HCT116 (cell line): ENCODE data around the gene PRIMPOL. TPM values are rescaled to one million over a fixed set of nuclear protein-coding genes. Genes with fewer than 3 reads are reported as not detected.

Source experiments
- ATAC-seq: fragments of 200-7000 bp; cut with Tn5 transposase; 2 replicates; pipeline ENCODE4 v1.9.1; 2020; ENCODE audit warnings: mild to moderate bottlenecking, moderate library complexity
- BruUV-seq: library from RNA; stranded (reverse); fragments of 400-500 nt; replicated peaks from 2 replicates; lab custom pipeline; 2021; lab: Mats Ljungman, UMichigan
- CTCF ChIA-PET: fragments of 300-600 bp; sonication (Branson Sonifier 250); formaldehyde crosslinking; loops from one replicate; lab custom pipeline; 2021; ENCODE audit warnings: antibody characterized with exemption; lab: Charles Lee
- POLR2A ChIA-PET: fragments of 300-600, 350-600 bp; sonication (Branson Sonifier 250); formaldehyde crosslinking; loops from one replicate; lab custom pipeline; 2021; ENCODE audit warnings: antibody characterized with exemption; lab: Charles Lee
- RAD21 ChIA-PET, 2 experiments: fragments of 300-600 bp; sonication (Branson Sonifier 250); formaldehyde crosslinking; loops; one replicate each; lab custom pipeline; 2023; ENCODE audit warnings: low total read pairs in 2 of 2; ENCODE audit not compliant: uncharacterized antibody in 2 of 2, unreplicated experiment in 2 of 2, low non-redundant PET in 1 of 2; lab: Charles Lee
- DNase-seq: peaks from one replicate; pipeline ENCODE4 v3.0.0-alpha.2; 2010; ENCODE audit warnings: low read depth, low spot score
- H2AFZ ChIP-seq: fragments of 200-600 bp; shearing (Covaris generic), sonication (generic); 2 replicates; pipeline ENCODE4 v1.6.1; 2017; ENCODE audit warnings: low read depth, mixed run types, mixed read lengths, antibody characterized with exemption, low read length; ENCODE audit not compliant: poor library complexity, severe bottlenecking
- H3K27ac ChIP-seq: 2 replicates; pipeline ENCODE4 v1.5.1; 2012; ENCODE audit warnings: low read depth, low read length
- H3K27me3 ChIP-seq: fragments of 200-600 bp; sonication (generic); 2 replicates; pipeline ENCODE4 v1.6.1; 2016; ENCODE audit warnings: mixed run types, low read length, mixed read lengths; ENCODE audit not compliant: insufficient read depth
- H3K36me3 ChIP-seq, 2 experiments: fragments of 200-500 bp in 1 of 2; fragments of 200-600 bp in 1 of 2; sonication (Bioruptor generic) in 1 of 2; sonication (generic) in 1 of 2; 2 replicates each; pipeline versions ENCODE4 v1.5.1 to v1.6.1; 2014 to 2016; ENCODE audit warnings: low read length in 2 of 2, inconsistent platforms in 1 of 2, mixed read lengths in 1 of 2, mixed run types in 1 of 2; ENCODE audit not compliant: insufficient read depth in 2 of 2, control insufficient read depth in 1 of 2
- H3K4me1 ChIP-seq, 2 experiments: fragments of 200-600 bp in 1 of 2; sonication (generic) in 1 of 2; 2 replicates each; pipeline versions ENCODE4 v1.5.1 to v1.6.1; 2012 to 2017; ENCODE audit warnings: low read length in 2 of 2, inconsistent platforms in 1 of 2, mild to moderate bottlenecking in 1 of 2, mixed read lengths in 1 of 2, mixed run types in 1 of 2, moderate library complexity in 1 of 2; ENCODE audit not compliant: insufficient read depth in 2 of 2, control insufficient read depth in 1 of 2
- H3K4me2 ChIP-seq: fragments of 200-600 bp; sonication (generic); 2 replicates; pipeline ENCODE4 v1.6.1; 2017; ENCODE audit warnings: mixed run types, low read length, mixed read lengths
- H3K4me3 ChIP-seq, 2 experiments: fragments of 200-600 bp in 1 of 2; sonication (generic) in 1 of 2; replicated peaks in 1 of 2; 2 replicates each; pipeline ENCODE4 v1.5.1; 2011 to 2016; ENCODE audit warnings: low read length in 2 of 2, control low read depth in 1 of 2, low read depth in 1 of 2, mild to moderate bottlenecking in 1 of 2, mixed read lengths in 1 of 2, mixed run types in 1 of 2
- H3K79me2 ChIP-seq: fragments of 200-600 bp; sonication (generic); 2 replicates; pipeline ENCODE4 v1.6.1; 2017; ENCODE audit warnings: mild to moderate bottlenecking, mixed run types, low read length, moderate library complexity, mixed read lengths; ENCODE audit not compliant: insufficient read depth
- H3K9ac ChIP-seq: fragments of 200-600 bp; sonication (generic); 2 replicates; pipeline ENCODE4 v1.6.1; 2016; ENCODE audit warnings: low read length, mixed read lengths
- H3K9me2 ChIP-seq: fragments of 200-600 bp; sonication (generic), shearing (Covaris generic); 2 replicates; pipeline ENCODE4 v1.6.1; 2017; ENCODE audit warnings: mixed run types, mild to moderate bottlenecking, moderate library complexity; ENCODE audit not compliant: insufficient read depth
- H3K9me3 ChIP-seq, 2 experiments: fragments of 200-500 bp in 1 of 2; fragments of 200-600 bp in 1 of 2; sonication (Bioruptor generic) in 1 of 2; sonication (generic) in 1 of 2; 2 replicates each; pipeline ENCODE4 v1.6.1; 2014 to 2017; ENCODE audit warnings: low read length in 2 of 2, mixed read lengths in 2 of 2, inconsistent platforms in 1 of 2, low read depth in 1 of 2, mild to moderate bottlenecking in 1 of 2, mixed run types in 1 of 2, moderate library complexity in 1 of 2; ENCODE audit not compliant: control insufficient read depth in 1 of 2, insufficient read depth in 1 of 2
- H4K20me1 ChIP-seq: fragments of 200-600 bp; sonication (generic), shearing (Covaris generic); 2 replicates; pipeline ENCODE4 v1.6.1; 2017; ENCODE audit warnings: mixed run types, mild to moderate bottlenecking, moderate library complexity; ENCODE audit not compliant: insufficient read depth
- CBX3 ChIP-seq: IDR thresholded peaks from 2 replicates; pipeline ENCODE4 v1.6.1; 2012; ENCODE audit warnings: low read depth
- ELF1 ChIP-seq: IDR thresholded peaks from 2 replicates; pipeline ENCODE4 v1.6.1; 2012; ENCODE audit warnings: low read depth, borderline replicate concordance
- JUND ChIP-seq: IDR thresholded peaks from 2 replicates; pipeline ENCODE4 v1.6.1; 2012
- MAX ChIP-seq: IDR thresholded peaks from 2 replicates; pipeline ENCODE4 v1.6.1; 2012
- POLR2AphosphoS5 ChIP-seq: IDR thresholded peaks from 2 replicates; pipeline ENCODE4 v1.6.1; 2011; ENCODE audit warnings: mild to moderate bottlenecking, low read depth, low read length, moderate library complexity
- REST ChIP-seq: IDR thresholded peaks from 2 replicates; pipeline ENCODE4 v1.6.1; 2012; ENCODE audit warnings: low read depth
- SRF ChIP-seq: IDR thresholded peaks from 2 replicates; pipeline ENCODE4 v1.6.1; 2012; ENCODE audit warnings: low read depth
- ZNF274 ChIP-seq: fragments of 200-500 bp; sonication (Bioruptor generic); IDR thresholded peaks from 2 replicates; pipeline ENCODE4 v1.6.1; 2014; ENCODE audit warnings: mild to moderate bottlenecking, low read depth, low read length, inconsistent platforms
- intact Hi-C: fragments of 100-400 bp; cut with micrococcal nuclease; formaldehyde crosslinking; loops from 2 replicates; pipeline ENCODE4 v1.10.0; 2022
- total RNA-seq: library from RNA; stranded (reverse); gene quantifications from one replicate; pipeline ENCODE4 v1.2.1, GENCODE V29; 2021; ENCODE audit not compliant: unreplicated experiment

Gene PRIMPOL
- total RNA-seq, 1 experiment from 2014 or later, result 11.3 TPM

GRCh38 chr4:184729946-184730345 lies 80.4 kb downstream of the PRIMPOL start:
- H3K9me2 ChIP-seq, result no peaks in the 10 kb centered on the region
- H3K4me2 ChIP-seq, result no peak overlapping the region
- H3K79me2 ChIP-seq, result peaks cover 42% of the 10 kb centered on the region
- ChIA-PET CTCF (no interaction called here), POLR2A (no interaction called here), RAD21 (no interaction called here)
- BruUV-seq, result no TSS peak
- H3K4me3 ChIP-seq, result no peak overlapping the region
- DNase-seq (no peak), ATAC-seq (no peak)
- no peak overlapping the region for H3K27ac ChIP-seq
- no peak overlapping the region for H2AFZ ChIP-seq
- peaks cover 0 to 7% of the 10 kb centered on the region in 2 experiments; a peak in 2 of 4 replicates for H3K4me1 ChIP-seq
- no peaks in the 10 kb centered on the region for H3K27me3 ChIP-seq
- H3K36me3 ChIP-seq, result peaks cover 0 to 8% of the 10 kb centered on the region in 2 experiments; a peak in 1 of 4 replicates
- no peaks in the 10 kb centered on the region for H4K20me1 ChIP-seq
- intact Hi-C loops, result loop anchor here (10.0 kb wide), 1 partner anchor 465 kb away; no protein-coding TSS in a partner anchor
- no peak overlapping the region for H3K9ac ChIP-seq
- H3K9me3 ChIP-seq, result no peaks in the 10 kb centered on the region
- no peak for TF ChIP-seq CBX3
- TF ChIP-seq ZNF274, result no peak
- TF ChIP-seq ELF1, result no peak
- TF ChIP-seq MAX, result no peak
- no peak for TF ChIP-seq REST
- TF ChIP-seq SRF, result no peak
- TF ChIP-seq POLR2AphosphoS5, result no peak
- no peak for TF ChIP-seq JUND
